Thoracic aorta (tissue), 2 donors: ENCODE results near the gene TIPARP. TPM values are rescaled to one million over a fixed set of nuclear protein-coding genes. Genes with fewer than 3 reads are reported as not detected.

Experiments used
- ATAC-seq: fragments of 150-250 bp; one replicate; pipeline ENCODE4 v1.8.0; 2017; ENCODE audit warnings: low read depth; ENCODE audit not compliant: insufficient number of reproducible peaks, low FRiP score
- DNase-seq: peaks from one replicate; pipeline ENCODE4 v3.0.0-alpha.2; 2020; ENCODE audit warnings: low spot score
- H3K27ac ChIP-seq, 2 donors: fragments of 200-600 bp; sonication (generic); 1 replicate in 1 of 2; 2 replicates in 1 of 2; pipeline ENCODE4 v1.5.1; 2016; ENCODE audit warnings: mild to moderate bottlenecking in 2 of 2, moderate library complexity in 2 of 2
- H3K27me3 ChIP-seq: fragments of 200-600 bp; sonication (generic); replicated peaks from 2 replicates; pipeline ENCODE4 v1.6.0; 2016; ENCODE audit warnings: mild to moderate bottlenecking; ENCODE audit not compliant: insufficient read depth
- H3K36me3 ChIP-seq: fragments of 200-600 bp; sonication (generic); one replicate; pipeline ENCODE4 v1.5.1; 2016
- H3K4me1 ChIP-seq, 2 donors: fragments of 200-600 bp; sonication (generic); 1 replicate in 1 of 2; 2 replicates in 1 of 2; pipeline versions ENCODE4 v1.5.1 to v1.6.0; 2016; ENCODE audit warnings: low read depth in 2 of 2, mild to moderate bottlenecking in 1 of 2; ENCODE audit not compliant: control insufficient read depth in 1 of 2
- H3K4me3 ChIP-seq: fragments of 200-600 bp; sonication (generic); 2 replicates; pipeline ENCODE4 v1.5.1; 2016; ENCODE audit warnings: mild to moderate bottlenecking
- H3K9me3 ChIP-seq: fragments of 200-600 bp; sonication (generic); 2 replicates; pipeline ENCODE4 v1.5.1; 2016
- total RNA-seq, 2 donors: library from RNA; depleted of rRNA; stranded (reverse); fragments of >200 nt; gene quantifications; one replicate each; pipeline versions ENCODE4 v1.1.0 to v1.2.3, GENCODE V29; 2016
- TF ChIP-seq, protein P1 (sequence below): fragments of 200-600 bp; sonication (generic); IDR thresholded peaks from one replicate; pipeline ENCODE4 v1.5.1; 2019; ENCODE audit warnings: antibody characterized with exemption

Gene TIPARP
- total RNA-seq, 2 donors from 2014 or later = 19.8 to 77.2 TPM

GRCh38 chr3:156661155-156661554, 13.2 kb upstream of the TIPARP start:
- H3K27ac ChIP-seq = no peak overlapping the region
- ATAC-seq = no peak
- no peaks in the 10 kb centered on the region for H3K36me3 ChIP-seq
- H3K4me1 ChIP-seq = peaks cover 11 to 18% of the 10 kb centered on the region in 2 donors
- no peak for DNase-seq
- no peaks in the 10 kb centered on the region for H3K27me3 ChIP-seq
- no peak overlapping the region for H3K4me3 ChIP-seq
- TF ChIP-seq, protein P1, sequence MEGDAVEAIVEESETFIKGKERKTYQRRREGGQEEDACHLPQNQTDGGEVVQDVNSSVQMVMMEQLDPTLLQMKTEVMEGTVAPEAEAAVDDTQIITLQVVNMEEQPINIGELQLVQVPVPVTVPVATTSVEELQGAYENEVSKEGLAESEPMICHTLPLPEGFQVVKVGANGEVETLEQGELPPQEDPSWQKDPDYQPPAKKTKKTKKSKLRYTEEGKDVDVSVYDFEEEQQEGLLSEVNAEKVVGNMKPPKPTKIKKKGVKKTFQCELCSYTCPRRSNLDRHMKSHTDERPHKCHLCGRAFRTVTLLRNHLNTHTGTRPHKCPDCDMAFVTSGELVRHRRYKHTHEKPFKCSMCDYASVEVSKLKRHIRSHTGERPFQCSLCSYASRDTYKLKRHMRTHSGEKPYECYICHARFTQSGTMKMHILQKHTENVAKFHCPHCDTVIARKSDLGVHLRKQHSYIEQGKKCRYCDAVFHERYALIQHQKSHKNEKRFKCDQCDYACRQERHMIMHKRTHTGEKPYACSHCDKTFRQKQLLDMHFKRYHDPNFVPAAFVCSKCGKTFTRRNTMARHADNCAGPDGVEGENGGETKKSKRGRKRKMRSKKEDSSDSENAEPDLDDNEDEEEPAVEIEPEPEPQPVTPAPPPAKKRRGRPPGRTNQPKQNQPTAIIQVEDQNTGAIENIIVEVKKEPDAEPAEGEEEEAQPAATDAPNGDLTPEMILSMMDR = no peak
- no peaks in the 10 kb centered on the region for H3K9me3 ChIP-seq

- ATAC-seq (no peak), DNase-seq (no peak)
- H3K36me3 ChIP-seq = no peaks in the 10 kb centered on the region
- peaks cover 11 to 18% of the 10 kb centered on the region in 2 donors for H3K4me1 ChIP-seq
- no peaks in the 10 kb centered on the region for H3K27me3 ChIP-seq
- TF ChIP-seq, protein P1 = no peak
- no peaks in the 10 kb centered on the region for H3K9me3 ChIP-seq
- H3K4me3 ChIP-seq = no peak overlapping the region
- H3K27ac ChIP-seq = no peak overlapping the region
These were observed 10.2 kb upstream of the TIPARP start for GRCh38 chr3:156664011-156664830.

- Histone ChIP-seq H3K4me1 (peaks cover 11 to 18% of the 10 kb centered on the region in 2 donors), H3K9me3 (no peaks in the 10 kb centered on the region), H3K4me3 (no peak overlapping the region), H3K36me3 (no peaks in the 10 kb centered on the region), H3K27ac (no peak overlapping the region), H3K27me3 (no peaks in the 10 kb centered on the region)
- TF ChIP-seq, protein P1 = no peak
- ATAC-seq (no peak), DNase-seq (no peak)
These were observed 9.6 kb upstream of the TIPARP start for GRCh38 chr3:156664831-156665178.

DNA sequence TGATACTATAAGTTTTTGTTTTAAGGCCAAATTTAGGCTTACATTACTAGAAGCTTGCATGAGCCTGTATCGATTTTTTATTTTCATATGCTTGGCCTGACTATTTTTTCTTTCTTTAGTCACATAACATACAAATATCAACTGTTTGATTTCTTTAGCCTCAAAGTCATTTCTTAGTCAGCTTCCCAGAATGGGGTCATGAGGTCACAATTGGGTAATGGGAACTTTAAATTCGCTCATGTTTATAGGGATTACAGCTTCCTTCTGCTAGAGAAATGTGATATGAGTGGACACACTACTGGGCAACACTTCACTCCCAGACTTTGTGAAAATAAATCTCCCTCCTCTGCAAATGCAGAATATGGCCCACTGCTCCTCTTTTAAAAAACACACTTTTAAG, 9.1 kb upstream of the TIPARP start:
- no peak for DNase-seq
- ATAC-seq = no peak
- Histone ChIP-seq H3K27ac (no peak overlapping the region), H3K27me3 (no peaks in the 10 kb centered on the region), H3K4me3 (no peak overlapping the region), H3K9me3 (no peaks in the 10 kb centered on the region), H3K4me1 (peaks cover 11 to 18% of the 10 kb centered on the region in 2 donors), H3K36me3 (no peaks in the 10 kb centered on the region)
- TF ChIP-seq, protein P1 = no peak

- H3K4me3 ChIP-seq = no peak overlapping the region
- TF ChIP-seq, protein P1 = no peak
- H3K4me1 ChIP-seq = peaks cover 11 to 18% of the 10 kb centered on the region in 2 donors
- H3K9me3 ChIP-seq = no peaks in the 10 kb centered on the region
- H3K27ac ChIP-seq = no peak overlapping the region
- ATAC-seq (no peak), DNase-seq (no peak)
- no peaks in the 10 kb centered on the region for H3K36me3 ChIP-seq
- no peaks in the 10 kb centered on the region for H3K27me3 ChIP-seq
These were observed 8.3 kb upstream of the TIPARP start for GRCh38 chr3:156666073-156666472.
